OCI-LY3 (cell line): ENCODE data around the gene PAWR.

ENCODE experiments used
- CTCF ChIP-seq: fragments of 200-600, 300-600 bp; sonication (generic); IDR thresholded peaks from 2 replicates; pipeline ENCODE4 v1.5.1; 2014; ENCODE audit warnings: antibody characterized with exemption, low read length, low read depth
- EZH2phosphoT487 ChIP-seq: fragments of 200-600 bp; shearing (Covaris generic); IDR thresholded peaks from 2 replicates; pipeline ENCODE4 v1.6.1; 2018; ENCODE audit warnings: antibody characterized with exemption, mixed run types, low read depth

- TF ChIP-seq CTCF (no peak), EZH2phosphoT487 (no peak)
These were observed 98.8 kb downstream of the PAWR start for GRCh38 chr12:79591988-79592387.
